GM23338 (cell line): ENCODE measurements around the gene SPATC1L.

Experiments
- EZH2 ChIP-seq: fragments of 200-600 bp; sonication (generic); IDR thresholded peaks from one replicate; pipeline ENCODE4 v1.8.0; 2017; ENCODE audit warnings: antibody characterized with exemption, mild to moderate bottlenecking, low read depth; ENCODE audit not compliant: unreplicated experiment
- POLR2AphosphoS5 ChIP-seq: IDR thresholded peaks from 2 replicates; pipeline ENCODE4 v1.6.1; 2016; ENCODE audit warnings: antibody characterized with exemption, low read depth
- ZNF114 ChIP-seq: fragments of 250-450 bp; sonication (Bioruptor Pico); IDR thresholded peaks from 2 replicates; pipeline ENCODE4 v1.5.0; 2020; ENCODE audit warnings: mild to moderate bottlenecking, moderate library complexity
- TF ChIP-seq, protein P1 (sequence below), 2 experiments: fragments of 200-600 bp in 1 of 2; sonication (generic) in 1 of 2; conservative IDR thresholded peaks; 2 replicates each; pipeline versions ENCODE4 v1.5.1 to v1.6.1; 2016 to 2017; ENCODE audit warnings: antibody characterized with exemption in 2 of 2, low read depth in 2 of 2, mild to moderate bottlenecking in 2 of 2, moderate library complexity in 1 of 2

DNA sequence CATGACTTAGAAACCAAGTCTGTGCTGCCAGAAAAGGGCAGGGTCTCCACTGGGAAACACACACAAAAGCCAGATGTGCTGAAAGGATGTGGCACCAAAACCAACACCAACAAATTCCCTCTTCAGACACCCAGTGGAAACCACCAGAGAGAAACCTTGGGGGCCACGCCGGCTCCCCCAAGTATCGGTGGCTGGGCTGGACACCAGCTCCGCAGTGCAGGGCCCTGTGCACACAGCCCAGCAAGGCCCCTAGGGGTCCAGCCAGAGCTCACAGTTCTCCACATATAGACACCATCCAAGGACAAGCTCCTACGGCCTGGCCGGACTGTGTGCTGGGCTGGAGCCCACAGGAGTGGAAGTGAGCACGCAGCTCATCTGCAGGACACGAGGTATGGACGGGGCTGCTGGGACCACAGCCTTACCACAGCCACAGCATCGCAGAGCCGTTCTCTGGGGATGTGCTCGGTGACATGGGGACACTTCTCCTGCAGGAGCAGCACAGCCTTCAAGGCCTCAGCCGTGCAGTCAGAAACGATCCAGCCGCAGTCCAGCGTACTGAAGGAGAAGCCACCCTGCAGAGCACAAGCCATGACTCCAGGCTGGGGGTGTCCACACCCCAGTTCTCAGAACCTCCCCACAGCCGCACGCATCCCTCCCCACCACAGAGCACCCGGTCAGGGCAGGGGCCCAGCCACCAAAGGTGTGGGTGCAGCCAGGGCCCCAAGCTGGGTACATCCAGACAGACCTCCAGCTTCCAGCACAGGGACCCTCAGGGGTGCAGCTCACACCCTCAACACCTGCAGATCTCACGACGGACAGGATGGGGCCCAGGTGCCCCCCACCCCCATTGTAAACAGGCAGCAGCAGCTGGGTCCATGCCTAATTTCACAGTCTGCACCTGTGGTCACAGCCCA is 23.0 kb upstream of the SPATC1L start:
- TF ChIP-seq, protein P1, sequence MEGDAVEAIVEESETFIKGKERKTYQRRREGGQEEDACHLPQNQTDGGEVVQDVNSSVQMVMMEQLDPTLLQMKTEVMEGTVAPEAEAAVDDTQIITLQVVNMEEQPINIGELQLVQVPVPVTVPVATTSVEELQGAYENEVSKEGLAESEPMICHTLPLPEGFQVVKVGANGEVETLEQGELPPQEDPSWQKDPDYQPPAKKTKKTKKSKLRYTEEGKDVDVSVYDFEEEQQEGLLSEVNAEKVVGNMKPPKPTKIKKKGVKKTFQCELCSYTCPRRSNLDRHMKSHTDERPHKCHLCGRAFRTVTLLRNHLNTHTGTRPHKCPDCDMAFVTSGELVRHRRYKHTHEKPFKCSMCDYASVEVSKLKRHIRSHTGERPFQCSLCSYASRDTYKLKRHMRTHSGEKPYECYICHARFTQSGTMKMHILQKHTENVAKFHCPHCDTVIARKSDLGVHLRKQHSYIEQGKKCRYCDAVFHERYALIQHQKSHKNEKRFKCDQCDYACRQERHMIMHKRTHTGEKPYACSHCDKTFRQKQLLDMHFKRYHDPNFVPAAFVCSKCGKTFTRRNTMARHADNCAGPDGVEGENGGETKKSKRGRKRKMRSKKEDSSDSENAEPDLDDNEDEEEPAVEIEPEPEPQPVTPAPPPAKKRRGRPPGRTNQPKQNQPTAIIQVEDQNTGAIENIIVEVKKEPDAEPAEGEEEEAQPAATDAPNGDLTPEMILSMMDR (conservative IDR thresholded peaks at IDR 0.05; ENCODE audit: low read depth in 2 of 2), result no peak
- TF ChIP-seq EZH2 (no peak), ZNF114 (CRISPR knock-in tag) (no peak), POLR2AphosphoS5 (no peak)
